IgD-negative memory B cell (primary cell): ENCODE results near the gene FAM177B. TPM values are rescaled to one million over a fixed set of nuclear protein-coding genes. Genes with fewer than 3 reads are reported as not detected.

Experiments used
- H3K27ac Mint-ChIP-seq, 3 donors: one replicate each; pipeline ENCODE4 v1.8.0; 2020 to 2022; ENCODE audit warnings: mild to moderate bottlenecking in 3 of 3, mixed read lengths in 3 of 3, moderate library complexity in 1 of 3
- H3K27me3 Mint-ChIP-seq: one replicate; pipeline ENCODE4 v1.8.0; 2021; ENCODE audit warnings: mixed read lengths
- H3K36me3 Mint-ChIP-seq: one replicate; pipeline ENCODE4 v1.8.0; 2020; ENCODE audit warnings: mild to moderate bottlenecking, mixed read lengths
- H3K4me1 Mint-ChIP-seq, 3 donors: one replicate each; pipeline ENCODE4 v1.8.0; 2020 to 2022; ENCODE audit warnings: mixed read lengths in 3 of 3, mild to moderate bottlenecking in 1 of 3
- H3K4me3 Mint-ChIP-seq, 4 donors: one replicate each; pipeline ENCODE4 v1.8.0; 2020 to 2022; ENCODE audit warnings: mild to moderate bottlenecking in 4 of 4, mixed read lengths in 4 of 4, moderate library complexity in 3 of 4
- H3K9me3 Mint-ChIP-seq, 3 donors: one replicate each; pipeline ENCODE4 v1.8.0; 2020 to 2021; ENCODE audit warnings: mixed read lengths in 3 of 3, mild to moderate bottlenecking in 1 of 3
- polyA plus RNA-seq: library from polyadenylated mRNA; unstranded; fragments of 300-500 nt; fragmentation: Illumina TruSeq; gene quantifications from one replicate; pipeline ENCODE4 v1.2.3, GENCODE V29; 2021

Gene FAM177B
- polyA plus RNA-seq: 30.0 TPM

GRCh38 chr1:222736972-222737371, at the start of gene FAM177B:
Gene FAM177B, plus strand, starts transcription at chr1:222737202. Its CDS starts 9,344 bp downstream, at chr1:222746546.
- no peaks in the 10 kb centered on the region for H3K9me3 Mint-ChIP-seq
- peak within 1 kb of the TSS in 1 of 4 donors; percentile 6 for H3K4me3 Mint-ChIP-seq
- no peaks in the 10 kb centered on the region for H3K36me3 Mint-ChIP-seq

GRCh38 chr1:222691016-222691415, 46.0 kb upstream of the FAM177B start:
- H3K9me3 Mint-ChIP-seq: no peaks in the 10 kb centered on the region
- peaks cover 3% of the 10 kb centered on the region for H3K36me3 Mint-ChIP-seq
- H3K27me3 Mint-ChIP-seq: no peaks in the 10 kb centered on the region
- peaks cover 4 to 16% (median 16%) of the 10 kb centered on the region in 3 donors for H3K4me1 Mint-ChIP-seq
- no peak overlapping the region for H3K4me3 Mint-ChIP-seq
- peak overlapping the region in 1 of 3 donors; percentile 84 for H3K27ac Mint-ChIP-seq

More at GRCh38 chr1:222736972-222737371, at the start of gene FAM177B:
- H3K27ac Mint-ChIP-seq: peak within 1 kb of the TSS in 2 of 3 donors; percentile 33 to 46
- peaks cover 23 to 34% (median 26%) of the 10 kb centered on the region in 3 donors for H3K4me1 Mint-ChIP-seq
- H3K27me3 Mint-ChIP-seq: no peaks in the 10 kb centered on the region

GRCh38 chr1:222694927-222695326, 42.1 kb upstream of the FAM177B start:
- Mint-ChIP-seq H3K36me3 (peaks cover 6% of the 10 kb centered on the region), H3K9me3 (no peaks in the 10 kb centered on the region)

GRCh38 chr1:222696741-222697140, 40.3 kb upstream of the FAM177B start:
- Mint-ChIP-seq H3K27me3 (no peaks in the 10 kb centered on the region), H3K4me1 (peaks cover 6 to 24% (median 14%) of the 10 kb centered on the region in 3 donors), H3K36me3 (peaks cover 7% of the 10 kb centered on the region), H3K4me3 (no peak overlapping the region), H3K27ac (no peak overlapping the region), H3K9me3 (no peaks in the 10 kb centered on the region)

More at GRCh38 chr1:222694927-222695326, 42.1 kb upstream of the FAM177B start:
- H3K4me1 Mint-ChIP-seq: peaks cover 6 to 24% (median 18%) of the 10 kb centered on the region in 3 donors
- H3K27ac Mint-ChIP-seq: peak overlapping the region in 1 of 3 donors; percentile 47
- H3K4me3 Mint-ChIP-seq: no peak overlapping the region
- H3K27me3 Mint-ChIP-seq: no peaks in the 10 kb centered on the region

- Mint-ChIP-seq H3K27ac (no peak overlapping the region), H3K27me3 (no peaks in the 10 kb centered on the region), H3K36me3 (peaks cover 7% of the 10 kb centered on the region), H3K4me3 (no peak overlapping the region), H3K9me3 (no peaks in the 10 kb centered on the region), H3K4me1 (peaks cover 7 to 25% (median 14%) of the 10 kb centered on the region in 3 donors)
Measured at GRCh38 chr1:222697203-222697602, 39.8 kb upstream of the FAM177B start.

GRCh38 chr1:222697826-222698225, 39.2 kb upstream of the FAM177B start:
- peaks cover 11 to 28% (median 13%) of the 10 kb centered on the region in 3 donors for H3K4me1 Mint-ChIP-seq
- no peak overlapping the region for H3K27ac Mint-ChIP-seq
- H3K27me3 Mint-ChIP-seq: no peaks in the 10 kb centered on the region

GRCh38 chr1:222702210-222702609, 34.8 kb upstream of the FAM177B start:
- Mint-ChIP-seq H3K27me3 (no peaks in the 10 kb centered on the region), H3K36me3 (peaks cover 11% of the 10 kb centered on the region), H3K4me3 (no peak overlapping the region), H3K4me1 (peaks cover 26 to 42% (median 28%) of the 10 kb centered on the region in 3 donors), H3K9me3 (peaks cover 0 to 10% (median 2%) of the 10 kb centered on the region in 3 donors), H3K27ac (no peak overlapping the region)

More at GRCh38 chr1:222697826-222698225, 39.2 kb upstream of the FAM177B start:
- H3K36me3 Mint-ChIP-seq: peaks cover 11% of the 10 kb centered on the region
- no peaks in the 10 kb centered on the region for H3K9me3 Mint-ChIP-seq
- H3K4me3 Mint-ChIP-seq: no peak overlapping the region

- Mint-ChIP-seq H3K36me3 (peaks cover 12% of the 10 kb centered on the region), H3K27ac (no peak overlapping the region), H3K4me1 (peaks cover 36 to 43% (median 39%) of the 10 kb centered on the region in 3 donors), H3K9me3 (peaks cover 0 to 10% (median 2%) of the 10 kb centered on the region in 3 donors), H3K4me3 (peak overlapping the region in 2 of 4 donors; percentile 31 to 33), H3K27me3 (no peaks in the 10 kb centered on the region)
Measured at GRCh38 chr1:222704260-222704659, 32.7 kb upstream of the FAM177B start.

- peaks cover 9% of the 10 kb centered on the region for H3K36me3 Mint-ChIP-seq
- peaks cover 0 to 10% (median 2%) of the 10 kb centered on the region in 3 donors for H3K9me3 Mint-ChIP-seq
- H3K27ac Mint-ChIP-seq: no peak overlapping the region
- H3K4me1 Mint-ChIP-seq: peaks cover 48 to 51% (median 50%) of the 10 kb centered on the region in 3 donors
- no peaks in the 10 kb centered on the region for H3K27me3 Mint-ChIP-seq
- peak overlapping the region in 1 of 4 donors; percentile 68 for H3K4me3 Mint-ChIP-seq
Measured at GRCh38 chr1:222706815-222707214, 30.2 kb upstream of the FAM177B start.

GRCh38 chr1:222709700-222710153, 27.3 kb upstream of the FAM177B start:
- H3K4me3 Mint-ChIP-seq: peak overlapping the region; percentile 5 to 98 (median 53)
- H3K36me3 Mint-ChIP-seq: peaks cover 5% of the 10 kb centered on the region
- peaks cover 40 to 49% (median 42%) of the 10 kb centered on the region in 3 donors for H3K4me1 Mint-ChIP-seq
- peak overlapping the region in 1 of 3 donors; percentile 1 for H3K27ac Mint-ChIP-seq
- peaks cover 0 to 2% (median under 1%) of the 10 kb centered on the region in 3 donors for H3K9me3 Mint-ChIP-seq
- H3K27me3 Mint-ChIP-seq: no peaks in the 10 kb centered on the region

- H3K27ac Mint-ChIP-seq: peak overlapping the region; percentile 99 to 100 (median 99)
- H3K27me3 Mint-ChIP-seq: no peaks in the 10 kb centered on the region
- peaks cover 3% of the 10 kb centered on the region for H3K36me3 Mint-ChIP-seq
- H3K9me3 Mint-ChIP-seq: no peaks in the 10 kb centered on the region
- H3K4me3 Mint-ChIP-seq: peak overlapping the region; percentile 96 to 99 (median 98)
- H3K4me1 Mint-ChIP-seq: peaks cover 28 to 36% (median 32%) of the 10 kb centered on the region in 3 donors
Measured at GRCh38 chr1:222711319-222712252, 25.4 kb upstream of the FAM177B start.

- H3K4me1 Mint-ChIP-seq: peaks cover 22 to 34% (median 33%) of the 10 kb centered on the region in 3 donors
Measured at GRCh38 chr1:222712253-222713090, 24.5 kb upstream of the FAM177B start, which contains the start of the genes AIDA and BROX. Gene AIDA, minus strand, starts transcription at chr1:222712491. Its CDS starts 174 bp downstream, at chr1:222712317. Gene BROX, plus strand, starts transcription at chr1:222712564. Its CDS starts 3,136 bp downstream, at chr1:222715700.

GRCh38 chr1:222713091-222713961, 23.7 kb upstream of the FAM177B start:
- peaks cover 23 to 30% (median 28%) of the 10 kb centered on the region in 3 donors for H3K4me1 Mint-ChIP-seq
- no peaks in the 10 kb centered on the region for H3K36me3 Mint-ChIP-seq
- peak overlapping the region; percentile 96 to 99 (median 98) for H3K4me3 Mint-ChIP-seq
- H3K27ac Mint-ChIP-seq: peak overlapping the region; percentile 99 to 100 (median 99)
- H3K27me3 Mint-ChIP-seq: no peaks in the 10 kb centered on the region
- H3K9me3 Mint-ChIP-seq: no peaks in the 10 kb centered on the region

More at GRCh38 chr1:222712253-222713090, 24.5 kb upstream of the FAM177B start, which contains the start of the genes AIDA and BROX:
- Mint-ChIP-seq H3K9me3 (no peaks in the 10 kb centered on the region), H3K27me3 (no peaks in the 10 kb centered on the region), H3K4me3 (peak within 1 kb of the TSS; percentile 96 to 99 (median 98)), H3K27ac (peak within 1 kb of the TSS; percentile 99 to 100 (median 99)), H3K36me3 (peaks cover 2% of the 10 kb centered on the region)
